CD4-positive, alpha-beta T cell (primary cell): ENCODE data around the gene ASTN2. TPM values are rescaled to one million over a fixed set of nuclear protein-coding genes. Genes with fewer than 3 reads are reported as not detected.

Source experiments
- ATAC-seq: fragments of 200-7000 bp; cut with Tn5 transposase; one replicate; pipeline ENCODE4 v1.10.0; 2022; ENCODE audit warnings: mild to moderate bottlenecking; ENCODE audit not compliant: poor library complexity
- CTCF ChIA-PET: fragments of 350-600 bp; sonication (Branson Sonifier 250); formaldehyde crosslinking; loops from one replicate; lab custom pipeline; 2021; ENCODE audit warnings: antibody characterized with exemption, inconsistent platforms; lab: Charles Lee
- POLR2A ChIA-PET: fragments of 350-600 bp; sonication (Branson Sonifier 250); formaldehyde crosslinking; loops from one replicate; lab custom pipeline; 2021; ENCODE audit warnings: antibody characterized with exemption, inconsistent platforms; lab: Charles Lee
- DNase-seq, 14 experiments: peaks; one replicate each; pipeline ENCODE4 v3.0.0-alpha.2; 2013 to 2020; ENCODE audit warnings: mixed read lengths in 2 of 14
- H3K27ac ChIP-seq, 2 donors: one replicate each; pipeline versions ENCODE4 v1.5.1 to v1.7.0; 2013; ENCODE audit warnings: low read length in 2 of 2, low read depth in 1 of 2, mild to moderate bottlenecking in 1 of 2
- H3K27me3 ChIP-seq, 2 experiments: 1 replicate in 1 of 2; 2 replicates in 1 of 2; pipeline versions ENCODE4 v1.6.1 to v1.7.0; 2013; ENCODE audit warnings: low read length in 2 of 2, control low read depth in 1 of 2, mild to moderate bottlenecking in 1 of 2, moderate library complexity in 1 of 2; ENCODE audit not compliant: insufficient read depth in 2 of 2, control insufficient read depth in 1 of 2
- H3K36me3 ChIP-seq: one replicate; pipeline ENCODE4 v1.6.1; 2013; ENCODE audit warnings: low read length, control low read depth; ENCODE audit not compliant: insufficient read depth
- H3K4me1 ChIP-seq: one replicate; pipeline ENCODE4 v1.6.1; 2013; ENCODE audit warnings: low read length, control low read depth; ENCODE audit not compliant: insufficient read depth
- H3K4me3 ChIP-seq: one replicate; pipeline ENCODE4 v1.5.1; 2013; ENCODE audit warnings: mild to moderate bottlenecking, low read length, moderate library complexity
- H3K9me3 ChIP-seq, 2 experiments: 1 replicate in 1 of 2; 2 replicates in 1 of 2; pipeline versions ENCODE4 v1.6.1 to v1.7.0; 2013; ENCODE audit warnings: low read length in 2 of 2, mild to moderate bottlenecking in 2 of 2, control low read depth in 1 of 2, moderate library complexity in 1 of 2; ENCODE audit not compliant: control insufficient read depth in 1 of 2, insufficient read depth in 1 of 2
- H3K27ac Mint-ChIP-seq: one replicate; pipeline ENCODE4 v1.8.0; 2020; ENCODE audit warnings: mixed read lengths
- H3K27me3 Mint-ChIP-seq: one replicate; pipeline ENCODE4 v1.8.0; 2021; ENCODE audit warnings: mixed read lengths
- H3K36me3 Mint-ChIP-seq: one replicate; pipeline ENCODE4 v1.8.0; 2021; ENCODE audit warnings: low read depth, mixed read lengths
- H3K4me1 Mint-ChIP-seq: one replicate; pipeline ENCODE4 v1.8.0; 2021; ENCODE audit warnings: low read depth, mixed read lengths
- H3K4me3 Mint-ChIP-seq: one replicate; pipeline ENCODE4 v1.8.0; 2020; ENCODE audit warnings: mild to moderate bottlenecking, mixed read lengths
- H3K9me3 Mint-ChIP-seq: one replicate; pipeline ENCODE4 v1.8.0; 2020; ENCODE audit warnings: mixed read lengths
- CTCF ChIP-seq: fragments of 200-600 bp; IDR thresholded peaks from one replicate; pipeline ENCODE4 v1.8.0; 2022; ENCODE audit warnings: antibody characterized with exemption, mild to moderate bottlenecking
- intact Hi-C, 2 experiments: fragments of 100-400 bp; cut with DNase I in 1 of 2; cut with micrococcal nuclease in 1 of 2; formaldehyde crosslinking; loops; one replicate each; pipeline versions ENCODE4 v1.15.1 to v1.9.0; 2023 to 2025; cut with DNase I, micrococcal nuclease
- total RNA-seq, 174 experiments: library from RNA in 2 of 174; stranded (reverse) in 2 of 174; gene quantifications; one replicate each; pipeline ENCODE4 v1.2.3 and lab custom pipeline; 2021 to 2026

Gene ASTN2
- total RNA-seq, 2 experiments from 2014 or later = 2.3 to 2.4 TPM

GRCh38 chr9:117046666-117047327, 368.1 kb downstream of the ASTN2 start:
- Histone ChIP-seq H3K36me3 (no peaks in the 10 kb centered on the region), H3K27ac (no peak overlapping the region), H3K4me1 (no peaks in the 10 kb centered on the region), H3K9me3 (no peaks in the 10 kb centered on the region), H3K27me3 (no peaks in the 10 kb centered on the region), H3K4me3 (no peak overlapping the region)
- intact Hi-C loops = no loop called here
- CTCF ChIA-PET = no interaction called here
- H3K4me3 Mint-ChIP-seq = no peak overlapping the region
- DNase-seq (no peak), ATAC-seq (no peak)
- no peaks in the 10 kb centered on the region for H3K4me1 Mint-ChIP-seq
- TF ChIP-seq CTCF = no peak
- H3K36me3 Mint-ChIP-seq = no peaks in the 10 kb centered on the region
- no peaks in the 10 kb centered on the region for H3K9me3 Mint-ChIP-seq
- no peaks in the 10 kb centered on the region for H3K27me3 Mint-ChIP-seq
- H3K27ac Mint-ChIP-seq = no peak overlapping the region
- POLR2A ChIA-PET = no interaction called here

- Mint-ChIP-seq H3K9me3 (no peaks in the 10 kb centered on the region), H3K4me1 (no peaks in the 10 kb centered on the region), H3K27ac (no peak overlapping the region), H3K36me3 (no peaks in the 10 kb centered on the region), H3K27me3 (no peaks in the 10 kb centered on the region), H3K4me3 (no peak overlapping the region)
- intact Hi-C loops = no loop called here
- Histone ChIP-seq H3K36me3 (no peaks in the 10 kb centered on the region), H3K4me3 (no peak overlapping the region), H3K4me1 (no peaks in the 10 kb centered on the region), H3K27me3 (no peaks in the 10 kb centered on the region), H3K9me3 (no peaks in the 10 kb centered on the region), H3K27ac (no peak overlapping the region)
- DNase-seq (no peak), ATAC-seq (no peak)
- no peak for TF ChIP-seq CTCF
- CTCF ChIA-PET = no interaction called here
- POLR2A ChIA-PET = no interaction called here
Observed at GRCh38 chr9:117044241-117044640, 370.6 kb downstream of the ASTN2 start.

GRCh38 chr9:117043159-117043558, 371.7 kb downstream of the ASTN2 start:
- Histone ChIP-seq H3K9me3 (no peaks in the 10 kb centered on the region), H3K4me1 (no peaks in the 10 kb centered on the region), H3K36me3 (no peaks in the 10 kb centered on the region), H3K27ac (no peak overlapping the region), H3K4me3 (no peak overlapping the region), H3K27me3 (no peaks in the 10 kb centered on the region)
- no peak for DNase-seq
- H3K27me3 Mint-ChIP-seq = no peaks in the 10 kb centered on the region
- ATAC-seq = no peak
- no peak for TF ChIP-seq CTCF
- ChIA-PET POLR2A (no interaction called here), CTCF (interaction anchor here (0.6 kb wide), 1 partner anchor 739 kb away, joined by 4 read pairs; no protein-coding TSS in a partner anchor)
- no peaks in the 10 kb centered on the region for H3K36me3 Mint-ChIP-seq
- intact Hi-C loops = no loop called here
- H3K4me3 Mint-ChIP-seq = no peak overlapping the region
- H3K4me1 Mint-ChIP-seq = no peaks in the 10 kb centered on the region
- no peak overlapping the region for H3K27ac Mint-ChIP-seq
- peaks cover 4% of the 10 kb centered on the region for H3K9me3 Mint-ChIP-seq
